ENCODE results near the gene PPP4R2. TPM values are rescaled to one million over a fixed set of nuclear protein-coding genes. Genes with fewer than 3 reads are reported as not detected.

Gene PPP4R2
- total and polyA plus RNA-seq, 9 of the 15 experiments (the other 6 are each of a cell fraction or from before 2014, with no cell fraction given): 11.0 to 49.6 (median 31.6) TPM

GRCh38 chr3:72947715-72948490 is 48.7 kb upstream of the PPP4R2 start:
- BruUV-seq (replicated peaks): no TSS peak
- ATAC-seq: no peak
- Histone ChIP-seq H3K9me1 (ENCODE audit: control insufficient read depth, insufficient read depth, low read length) (no peaks in the 10 kb centered on the region), H3K27me3 (ENCODE audit: control insufficient read depth in 2 of 2, insufficient read depth in 2 of 2, low read length in 2 of 2) (no peaks in the 10 kb centered on the region), H3K27ac (ENCODE audit: extremely low read depth, low read depth, low read length) (no peak overlapping the region), H2AFZ (ENCODE audit: low read depth, low read length) (no peak overlapping the region), H4K20me1 (replicated peaks; ENCODE audit: control insufficient read depth, insufficient read depth, low read length) (no peaks in the 10 kb centered on the region), H3K4me3 (no peak overlapping the region), H3K4me2 (ENCODE audit: insufficient read depth, low read length) (no peak overlapping the region), H3K9me3 (replicated peaks; ENCODE audit: control insufficient read depth, insufficient read depth, low read depth, low read length) (no peaks in the 10 kb centered on the region), H3K36me3 (ENCODE audit: control insufficient read depth, insufficient read depth, low read length) (no peaks in the 10 kb centered on the region), H3K79me2 (ENCODE audit: control insufficient read depth, insufficient read depth, low read length) (no peaks in the 10 kb centered on the region), H3K9ac (ENCODE audit: insufficient read depth in 1 of 2, low read depth in 2 of 2, low read length in 2 of 2) (no peak overlapping the region), H3K4me1 (replicated peaks in 1 of 2; ENCODE audit: control insufficient read depth in 2 of 2, insufficient read depth in 2 of 2, low read length in 2 of 2) (no peaks in the 10 kb centered on the region; a peak in 1 of 5 replicates)
- intact Hi-C loops (cut with micrococcal nuclease): no loop called here
- 44% methylated on average over 8 of the region's 8 CpGs for WGBS (ENCODE audit: insufficient coverage, low coverage, missing lambda C conversion rate)
- no peak for DNase-seq (ENCODE audit: extremely low read depth in 1 of 4, low spot score in 3 of 4)
- TF ChIP-seq CREB3 (tag; conservative IDR thresholded peaks at IDR 0.05; ENCODE audit: low read depth): no peak
- TF ChIP-seq MXD1 (CRISPR knock-in tag; IDR thresholded peaks at IDR 0.05; ENCODE audit: borderline replicate concordance, poor library complexity, severe bottlenecking): no peak
- no peak for TF ChIP-seq ARID1B (IDR thresholded peaks at IDR 0.05)
- no peak for TF ChIP-seq ZNF830 (CRISPR knock-in tag; IDR thresholded peaks at IDR 0.05)
- TF ChIP-seq SIN3A (IDR thresholded peaks at IDR 0.05; ENCODE audit: borderline replicate concordance in 2 of 2, control insufficient read depth in 1 of 2, low read depth in 2 of 2, low read length in 2 of 2): no peak
- no peak for TF ChIP-seq HOMEZ (CRISPR knock-in tag; IDR thresholded peaks at IDR 0.05)
- TF ChIP-seq NCOA6 (IDR thresholded peaks at IDR 0.05): no peak
- TF ChIP-seq ZNF589 (CRISPR knock-in tag; IDR thresholded peaks at IDR 0.05; ENCODE audit: low read depth): no peak
- no peak for TF ChIP-seq POLR2AphosphoS5 (IDR thresholded peaks at IDR 0.05; ENCODE audit: control insufficient read depth, insufficient read depth, low read depth, low read length)
- no peak for TF ChIP-seq ZNF316 (IDR thresholded peaks at IDR 0.05)
- no peak for TF ChIP-seq STAT5A (IDR thresholded peaks at IDR 0.05; ENCODE audit: borderline replicate concordance, low read length)
- no peak for TF ChIP-seq PYGO2 (tag; IDR thresholded peaks at IDR 0.05)
- no peak for TF ChIP-seq EP400 (IDR thresholded peaks at IDR 0.05)
- no peak for TF ChIP-seq ZNF12 (CRISPR knock-in tag; IDR thresholded peaks at IDR 0.05)
- no peak for TF ChIP-seq POLR2A (conservative IDR thresholded peaks at IDR 0.05)
- no peak for TF ChIP-seq ARNT (IDR thresholded peaks at IDR 0.05)
- no peak for TF ChIP-seq SMARCE1 (IDR thresholded peaks at IDR 0.05)
- no peak for TF ChIP-seq ZNF431 (CRISPR knock-in tag; IDR thresholded peaks at IDR 0.05)
- no peak for TF ChIP-seq ADNP (tag; IDR thresholded peaks at IDR 0.05)
- POLR2A ChIA-PET: no interaction called here
- in situ Hi-C loops (cut with MboI): no loop called here
- CTCF ChIA-PET (ENCODE audit: low intra/inter-chr PET ratio): no interaction called here
- FAIRE-seq: no peak
